GM12801 (cell line): ENCODE measurements around the gene SEC14L2.

ENCODE experiments used
- TF ChIP-seq, protein P1 (sequence below): IDR thresholded peaks from one replicate; pipeline ENCODE4 v1.5.1; 2011; ENCODE audit warnings: control low read depth; ENCODE audit not compliant: insufficient read length; ENCODE audit errors: extremely low read depth

Gene SEC14L2

DNA sequence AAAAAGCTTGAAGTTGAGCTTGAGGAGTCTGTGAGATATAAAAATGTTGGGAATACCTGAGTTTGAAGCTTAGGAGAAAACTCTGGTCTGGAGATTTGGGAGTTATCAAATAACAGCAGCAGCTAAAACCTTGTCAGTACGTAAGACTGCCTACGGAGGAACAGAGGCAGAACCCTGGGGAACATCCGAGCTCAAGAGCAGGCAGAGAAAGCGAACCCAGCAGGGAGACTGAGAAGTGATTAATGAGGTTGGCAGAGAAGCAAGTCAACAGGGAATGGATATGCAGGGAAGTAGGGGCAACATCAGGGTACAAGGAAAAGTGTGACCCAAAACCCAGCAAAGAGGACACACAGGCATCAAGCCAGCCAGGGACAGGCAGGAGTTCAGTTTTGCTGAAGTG lies 16.2 kb downstream of the SEC14L2 start:
- TF ChIP-seq, protein P1, sequence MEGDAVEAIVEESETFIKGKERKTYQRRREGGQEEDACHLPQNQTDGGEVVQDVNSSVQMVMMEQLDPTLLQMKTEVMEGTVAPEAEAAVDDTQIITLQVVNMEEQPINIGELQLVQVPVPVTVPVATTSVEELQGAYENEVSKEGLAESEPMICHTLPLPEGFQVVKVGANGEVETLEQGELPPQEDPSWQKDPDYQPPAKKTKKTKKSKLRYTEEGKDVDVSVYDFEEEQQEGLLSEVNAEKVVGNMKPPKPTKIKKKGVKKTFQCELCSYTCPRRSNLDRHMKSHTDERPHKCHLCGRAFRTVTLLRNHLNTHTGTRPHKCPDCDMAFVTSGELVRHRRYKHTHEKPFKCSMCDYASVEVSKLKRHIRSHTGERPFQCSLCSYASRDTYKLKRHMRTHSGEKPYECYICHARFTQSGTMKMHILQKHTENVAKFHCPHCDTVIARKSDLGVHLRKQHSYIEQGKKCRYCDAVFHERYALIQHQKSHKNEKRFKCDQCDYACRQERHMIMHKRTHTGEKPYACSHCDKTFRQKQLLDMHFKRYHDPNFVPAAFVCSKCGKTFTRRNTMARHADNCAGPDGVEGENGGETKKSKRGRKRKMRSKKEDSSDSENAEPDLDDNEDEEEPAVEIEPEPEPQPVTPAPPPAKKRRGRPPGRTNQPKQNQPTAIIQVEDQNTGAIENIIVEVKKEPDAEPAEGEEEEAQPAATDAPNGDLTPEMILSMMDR, result no peak

DNA sequence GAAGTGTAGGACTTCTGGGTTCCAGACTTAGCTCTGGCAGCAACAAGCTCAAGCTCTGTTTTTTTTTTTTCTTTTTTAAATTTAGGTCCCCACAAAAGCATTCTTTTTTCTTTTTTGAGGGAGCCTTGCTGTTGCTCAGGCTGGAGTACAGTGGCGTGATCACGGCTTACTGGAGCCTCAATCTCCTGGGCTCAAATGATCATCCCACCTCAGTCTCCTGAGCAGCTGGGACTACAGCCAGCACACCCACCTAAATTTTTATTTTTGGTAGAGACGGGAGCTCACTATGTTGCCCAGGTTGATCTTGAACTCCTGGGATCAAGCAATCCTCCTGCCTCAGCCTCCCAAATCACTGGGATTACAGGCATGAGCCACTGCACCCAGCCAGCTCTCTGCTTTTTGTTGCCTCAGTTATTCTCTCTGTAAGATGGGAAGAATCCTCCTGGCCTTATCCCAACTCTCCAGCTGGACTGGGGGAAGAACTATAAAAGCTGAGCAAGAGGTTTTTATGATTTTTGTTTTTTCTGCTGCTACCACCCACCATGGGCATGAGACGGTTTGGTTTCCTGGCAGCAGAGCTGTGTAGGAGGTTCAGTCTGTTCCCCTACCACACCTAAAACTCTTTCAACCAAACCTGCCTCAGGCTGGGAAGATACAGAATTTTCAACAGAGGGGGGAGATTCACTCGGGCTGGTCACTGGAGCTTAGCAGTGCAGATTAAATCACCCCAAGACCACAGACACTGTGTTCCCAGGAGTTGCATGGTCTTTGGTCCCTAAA lies 17.1 kb downstream of the SEC14L2 start:
- TF ChIP-seq, protein P1, result no peak

DNA sequence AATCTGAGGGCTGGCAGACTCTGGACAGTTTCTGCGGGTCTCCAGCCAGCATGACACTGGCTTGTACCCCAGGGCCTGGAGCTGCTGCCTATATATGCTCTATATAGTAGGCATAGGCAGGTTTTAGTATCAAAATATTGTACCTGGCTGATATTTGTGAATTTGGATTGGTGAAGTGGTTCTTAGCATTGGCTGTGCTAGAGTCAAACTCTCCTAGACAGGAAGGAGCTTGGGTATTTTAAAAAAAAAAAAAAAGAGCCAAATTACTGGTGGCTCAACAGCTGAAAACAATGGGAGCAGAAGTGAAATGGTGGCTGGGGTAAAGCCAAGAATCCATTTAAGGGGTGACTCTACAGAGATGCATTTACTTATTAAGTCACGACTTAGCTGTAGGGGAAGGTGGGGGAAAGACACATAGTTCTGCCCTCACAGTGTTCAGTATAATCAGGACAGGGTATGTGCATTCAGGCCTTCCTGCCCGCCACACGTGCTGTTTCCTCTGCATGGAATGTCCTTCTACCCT lies 17.8 kb downstream of the SEC14L2 start:
- TF ChIP-seq, protein P1, result no peak

DNA sequence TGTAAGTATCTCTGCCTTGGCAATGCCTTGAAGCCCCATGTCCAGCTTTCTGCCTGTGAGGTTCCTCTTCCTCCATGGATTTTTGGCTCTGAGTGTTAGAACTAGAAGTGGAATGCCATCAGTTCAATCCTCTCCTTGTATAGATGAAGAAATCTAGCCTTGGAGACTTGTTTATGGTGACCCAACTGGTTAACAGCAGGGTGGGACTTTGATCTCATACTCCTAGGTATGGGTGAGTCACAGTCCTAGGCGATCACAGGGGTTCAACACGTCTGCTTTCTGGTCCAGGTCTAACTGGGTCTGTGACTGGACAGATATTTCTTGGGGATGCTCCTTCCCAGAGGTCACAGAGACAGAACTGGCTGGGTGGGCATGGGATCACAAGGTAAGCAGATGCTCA lies 19.6 kb downstream of the SEC14L2 start:
- TF ChIP-seq, protein P1, result no peak

DNA sequence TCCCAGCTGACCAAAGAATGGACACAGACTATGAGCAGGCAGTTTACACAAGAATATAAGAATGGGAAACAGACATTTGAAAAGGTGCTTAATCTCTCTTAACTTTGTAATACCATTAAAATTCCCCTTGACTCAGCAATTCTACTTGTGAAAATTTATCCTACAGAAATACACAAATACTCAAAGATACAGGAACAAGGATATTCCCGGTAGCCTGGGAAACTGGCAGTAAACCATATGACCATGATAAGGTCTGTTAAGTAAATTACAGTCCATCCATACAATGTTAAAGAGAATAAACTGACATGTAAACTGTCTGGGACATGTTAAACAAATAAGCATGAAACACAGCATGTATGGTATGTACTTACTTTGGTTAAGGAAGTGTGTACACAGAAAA lies 20.0 kb downstream of the SEC14L2 start:
- TF ChIP-seq, protein P1, result no peak

DNA sequence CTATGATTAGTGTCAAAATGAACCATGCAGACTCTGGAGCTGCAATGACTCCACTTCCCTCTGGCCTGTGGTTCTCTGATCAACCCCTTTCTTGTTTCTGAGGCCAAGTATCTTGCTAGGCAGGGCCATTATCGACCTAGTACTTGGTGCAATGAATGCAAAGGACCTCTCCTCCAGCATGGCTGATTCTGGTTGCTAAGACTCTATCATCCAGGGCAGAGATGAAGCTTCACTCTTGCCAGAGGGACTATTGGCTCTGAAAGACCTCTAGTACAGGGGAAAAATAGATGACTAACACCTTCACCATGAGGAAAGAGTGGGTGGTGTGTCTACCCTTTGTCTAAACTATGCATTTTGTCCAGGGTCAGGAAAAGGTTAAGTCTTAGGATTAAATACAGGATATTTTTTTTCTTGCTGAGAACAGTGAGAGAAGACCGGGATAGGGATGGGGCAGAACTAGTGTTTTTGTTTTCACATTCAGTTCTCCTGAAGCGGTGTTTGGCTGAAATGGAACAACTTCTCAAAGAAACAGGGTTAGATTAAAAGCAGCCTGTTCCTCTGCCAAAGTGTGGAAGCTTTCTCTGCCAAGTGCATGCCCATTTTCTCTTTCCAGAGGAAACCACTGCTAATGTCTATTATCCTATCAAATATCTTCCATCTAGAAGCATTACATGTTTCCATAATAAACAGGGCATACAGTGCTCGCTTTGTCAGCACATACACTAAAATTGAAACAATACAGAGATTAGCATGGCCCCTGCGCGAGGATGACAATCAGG lies 23.7 kb downstream of the SEC14L2 start:
- TF ChIP-seq, protein P1, result no peak

DNA sequence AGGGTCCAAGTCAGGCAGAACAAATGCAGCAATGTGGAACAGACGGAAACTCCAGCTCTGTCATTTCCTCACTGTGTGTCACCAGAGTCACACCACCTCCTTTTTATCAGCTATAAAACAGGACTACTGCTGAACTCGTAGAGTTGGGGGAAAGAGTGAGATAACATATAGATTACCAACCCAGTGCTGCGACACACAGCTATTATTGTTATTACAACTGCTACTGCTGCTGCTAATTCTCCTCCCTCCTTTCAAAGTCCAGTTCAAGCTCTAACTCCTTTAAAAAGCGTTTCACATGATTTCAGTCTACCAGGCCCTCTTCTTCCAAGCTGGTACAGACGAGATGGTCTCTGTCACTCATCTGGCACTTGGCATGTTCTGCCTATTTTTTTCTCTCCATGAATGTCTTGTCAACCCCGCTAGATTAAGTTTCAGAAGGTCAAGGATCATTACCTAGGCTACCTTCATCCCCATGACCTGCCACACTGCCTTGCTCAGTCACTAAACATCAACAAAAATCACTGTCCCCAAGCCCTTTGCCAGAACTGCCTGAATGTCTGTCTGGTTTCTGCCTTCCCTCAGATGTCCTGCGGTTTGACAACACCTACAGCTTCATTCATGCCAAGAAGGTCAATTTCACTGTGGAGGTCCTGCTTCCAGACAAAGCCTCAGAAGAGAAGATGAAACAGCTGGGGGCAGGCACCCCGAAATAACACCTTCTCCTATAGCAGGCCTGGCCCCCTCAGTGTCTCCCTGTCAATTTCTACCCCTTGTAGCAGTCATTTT lies 25.1 kb downstream of the SEC14L2 start:
- TF ChIP-seq, protein P1, result no peak
